Mesendoderm (in vitro differentiated cells): Measurements from ENCODE around the gene YIPF5.
A peak's percentile ranks its signal among the peaks of the same experiment; 100 is the strongest.

Source experiments
- DNase-seq: peaks from one replicate; pipeline ENCODE4 v3.0.0; 2013
- H2AK5ac ChIP-seq: 2 replicates; pipeline ENCODE4 v1.6.1; 2013; ENCODE audit warnings: low read length, inconsistent platforms
- H2BK120ac ChIP-seq: 2 replicates; pipeline ENCODE4 v1.6.1; 2013; ENCODE audit warnings: low read depth, mild to moderate bottlenecking, low read length, moderate library complexity, mixed read lengths
- H2BK15ac ChIP-seq: replicated peaks from 2 replicates; pipeline ENCODE4 v1.6.1; 2013; ENCODE audit warnings: low read depth, mild to moderate bottlenecking, moderate library complexity
- H2BK5ac ChIP-seq: 2 replicates; pipeline ENCODE4 v1.6.1; 2013; ENCODE audit warnings: low read length, inconsistent platforms
- H3K18ac ChIP-seq: 2 replicates; pipeline ENCODE4 v1.6.1; 2013; ENCODE audit warnings: mild to moderate bottlenecking, low read length, mixed read lengths
- H3K23ac ChIP-seq: one replicate; pipeline ENCODE4 v1.6.1; 2013; ENCODE audit warnings: low read length
- H3K27ac ChIP-seq: 2 replicates; pipeline ENCODE4 v1.5.1; 2013; ENCODE audit warnings: low read depth, mild to moderate bottlenecking, inconsistent platforms, low read length, moderate library complexity
- H3K27me3 ChIP-seq: 2 replicates; pipeline ENCODE4 v1.6.1; 2013; ENCODE audit warnings: low read length, control low read depth, mild to moderate bottlenecking, inconsistent platforms; ENCODE audit not compliant: insufficient read depth, poor library complexity
- H3K36me3 ChIP-seq: 2 replicates; pipeline ENCODE4 v1.6.1; 2013; ENCODE audit warnings: low read length, inconsistent platforms; ENCODE audit not compliant: control insufficient read depth, insufficient read depth
- H3K4ac ChIP-seq: one replicate; pipeline ENCODE4 v1.6.1; 2013; ENCODE audit warnings: low read depth, mild to moderate bottlenecking, low read length, moderate library complexity
- H3K4me1 ChIP-seq: 2 replicates; pipeline ENCODE4 v1.6.1; 2013; ENCODE audit warnings: low read depth, low read length, inconsistent platforms; ENCODE audit not compliant: control insufficient read depth
- H3K4me2 ChIP-seq: 2 replicates; pipeline ENCODE4 v1.6.1; 2013; ENCODE audit warnings: low read length
- H3K4me3 ChIP-seq: 2 replicates; pipeline ENCODE4 v1.5.1; 2013; ENCODE audit warnings: mild to moderate bottlenecking, low read length
- H3K56ac ChIP-seq: one replicate; pipeline ENCODE4 v1.6.1; 2013; ENCODE audit warnings: low read length
- H3K79me1 ChIP-seq: 2 replicates; pipeline ENCODE4 v1.6.1; 2013; ENCODE audit warnings: low read length, inconsistent platforms
- H3K79me2 ChIP-seq: 2 replicates; pipeline ENCODE4 v1.6.1; 2013; ENCODE audit warnings: mild to moderate bottlenecking, low read length; ENCODE audit not compliant: control insufficient read depth, insufficient read depth
- H3K9ac ChIP-seq: 2 replicates; pipeline ENCODE4 v1.6.1; 2013; ENCODE audit warnings: low read length, inconsistent platforms
- H4K5ac ChIP-seq: one replicate; pipeline ENCODE4 v1.6.1; 2013; ENCODE audit warnings: low read length
- H4K8ac ChIP-seq: one replicate; pipeline ENCODE4 v1.6.1; 2013; ENCODE audit warnings: low read depth, mild to moderate bottlenecking, control low read depth, low read length, moderate library complexity
- WGBS: extraction: QIAGEN DNeasy Blood & Tissue Kit; methylation state at CpG from one replicate; pipeline ENCODE4 v1.1.7; 2013; ENCODE audit warnings: low lambda C conversion rate, missing lambda C conversion rate; ENCODE audit not compliant: insufficient coverage; ENCODE audit errors: extremely low coverage; 5-methylcytosine and 5-hydroxymethylcytosine counted together

YIPF5 gene

DNA sequence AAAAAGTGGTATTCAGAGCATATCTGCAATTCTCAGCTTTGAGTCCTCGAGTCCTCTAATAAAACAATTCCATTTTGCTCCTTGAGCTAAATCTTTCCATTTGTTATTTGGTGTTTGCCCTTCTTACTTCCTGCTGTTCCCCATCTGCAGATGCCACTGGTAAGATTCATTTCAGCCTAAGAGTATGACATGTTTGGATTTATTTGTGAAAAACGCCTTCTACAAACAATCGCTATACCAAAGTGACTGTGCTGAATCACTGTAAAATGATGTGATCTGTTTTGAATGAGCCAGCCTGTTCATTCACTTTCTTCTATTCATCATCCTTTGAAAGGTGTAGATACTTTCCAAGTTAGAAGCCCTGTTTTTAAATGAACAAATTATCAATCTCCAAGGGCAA, 27.9 kb upstream of the YIPF5 start:
- Histone ChIP-seq H2BK15ac (no peak overlapping the region), H4K8ac (no peak overlapping the region), H3K23ac (no peak overlapping the region), H3K79me2 (no peaks in the 10 kb centered on the region), H2BK120ac (no peak overlapping the region), H2AK5ac (no peak overlapping the region), H3K4me3 (no peak overlapping the region), H3K27me3 (no peaks in the 10 kb centered on the region), H4K5ac (no peak overlapping the region), H3K36me3 (no peaks in the 10 kb centered on the region), H3K4me1 (no peaks in the 10 kb centered on the region), H3K4me2 (no peak overlapping the region), H3K56ac (no peak overlapping the region), H3K9ac (no peak overlapping the region), H3K4ac (no peak overlapping the region), H3K18ac (no peak overlapping the region), H3K79me1 (no peaks in the 10 kb centered on the region), H2BK5ac (no peak overlapping the region), H3K27ac (no peak overlapping the region)
- no CpG with 5 or more reads among the region's 3 CpGs for WGBS
- no peak for DNase-seq

DNA sequence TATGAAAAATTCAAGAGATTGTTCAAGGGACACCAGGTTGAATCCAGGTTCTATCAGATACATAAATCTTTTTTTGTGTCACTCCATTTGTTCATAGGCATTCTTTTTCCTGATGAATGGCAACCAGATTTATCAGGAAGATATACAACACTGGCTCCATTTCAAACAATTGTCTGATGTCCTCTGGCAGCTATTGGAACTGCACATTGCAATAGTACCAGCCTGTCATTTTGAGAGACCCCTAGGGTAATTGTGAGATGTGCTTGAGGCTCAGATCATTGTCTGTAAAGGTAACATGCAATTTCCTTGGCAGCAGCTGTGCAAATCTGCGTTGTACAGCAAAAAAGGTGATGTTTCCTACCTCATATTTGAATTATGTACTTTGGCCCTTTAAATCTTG, 26.2 kb upstream of the YIPF5 start:
- no CpG with 5 or more reads among the region's 1 CpG for WGBS
- H3K4me3 ChIP-seq = no peak overlapping the region
- no peak overlapping the region for H3K4me2 ChIP-seq
- H3K36me3 ChIP-seq = no peaks in the 10 kb centered on the region
- H3K79me1 ChIP-seq = no peaks in the 10 kb centered on the region
- H2BK15ac ChIP-seq = no peak overlapping the region
- no peak overlapping the region for H3K9ac ChIP-seq
- no peak overlapping the region for H2BK120ac ChIP-seq
- DNase-seq = no peak
- H3K4ac ChIP-seq = no peak overlapping the region
- no peak overlapping the region for H4K8ac ChIP-seq
- H3K79me2 ChIP-seq = no peaks in the 10 kb centered on the region
- no peak overlapping the region for H3K23ac ChIP-seq
- no peaks in the 10 kb centered on the region for H3K27me3 ChIP-seq
- no peak overlapping the region for H3K56ac ChIP-seq
- H4K5ac ChIP-seq = no peak overlapping the region
- H2AK5ac ChIP-seq = no peak overlapping the region
- no peaks in the 10 kb centered on the region for H3K4me1 ChIP-seq
- no peak overlapping the region for H3K18ac ChIP-seq
- no peak overlapping the region for H2BK5ac ChIP-seq
- no peak overlapping the region for H3K27ac ChIP-seq

DNA sequence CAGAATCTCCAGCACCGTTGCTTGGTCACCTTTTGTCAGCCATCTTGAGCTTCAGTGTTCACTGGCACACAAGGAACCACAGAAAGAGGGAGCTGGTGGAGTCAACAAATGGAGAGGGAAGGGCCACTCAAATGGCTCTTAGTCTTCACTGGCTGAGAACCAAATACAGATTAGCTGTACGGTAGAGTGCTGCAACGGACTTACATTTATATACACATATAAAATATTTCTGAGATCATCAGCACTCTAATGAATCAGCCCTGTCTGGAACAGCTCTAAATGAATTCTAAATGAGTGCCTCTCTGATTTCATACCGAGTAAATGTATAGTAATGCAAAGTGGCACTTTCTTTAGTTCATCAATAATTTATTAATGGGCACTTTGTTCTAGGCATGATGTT, 25.0 kb upstream of the YIPF5 start:
- Histone ChIP-seq H3K4ac (no peak overlapping the region), H2BK15ac (no peak overlapping the region), H3K4me2 (no peak overlapping the region), H2AK5ac (no peak overlapping the region), H4K8ac (no peak overlapping the region), H4K5ac (no peak overlapping the region), H2BK5ac (no peak overlapping the region), H3K79me1 (no peaks in the 10 kb centered on the region), H3K9ac (no peak overlapping the region), H3K18ac (no peak overlapping the region), H3K27ac (no peak overlapping the region), H3K56ac (no peak overlapping the region), H3K36me3 (no peaks in the 10 kb centered on the region), H3K27me3 (no peaks in the 10 kb centered on the region), H3K23ac (no peak overlapping the region), H3K79me2 (no peaks in the 10 kb centered on the region), H3K4me3 (no peak overlapping the region), H3K4me1 (no peaks in the 10 kb centered on the region), H2BK120ac (no peak overlapping the region)
- no CpG with 5 or more reads among the region's 4 CpGs for WGBS
- DNase-seq = no peak

DNA sequence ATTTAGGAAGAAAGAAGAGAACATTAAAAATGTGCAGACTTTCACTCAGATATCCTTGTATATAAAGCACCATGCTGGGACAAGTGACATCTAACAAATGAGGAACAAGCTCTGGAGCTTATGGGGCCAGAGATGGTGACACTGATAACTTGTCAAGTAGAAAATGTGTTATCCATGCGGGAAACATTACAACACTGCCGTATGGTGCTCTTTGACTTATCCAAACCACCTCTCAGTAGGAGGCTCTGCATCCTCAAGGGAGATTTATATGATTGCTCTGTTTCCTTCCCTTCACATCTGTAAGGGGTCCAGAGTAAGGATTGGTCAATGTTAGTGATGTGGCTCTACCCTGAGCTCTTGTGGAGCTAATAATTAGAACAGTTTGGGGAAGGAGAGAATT, 23.7 kb upstream of the YIPF5 start:
- no peak overlapping the region for H4K8ac ChIP-seq

DNA sequence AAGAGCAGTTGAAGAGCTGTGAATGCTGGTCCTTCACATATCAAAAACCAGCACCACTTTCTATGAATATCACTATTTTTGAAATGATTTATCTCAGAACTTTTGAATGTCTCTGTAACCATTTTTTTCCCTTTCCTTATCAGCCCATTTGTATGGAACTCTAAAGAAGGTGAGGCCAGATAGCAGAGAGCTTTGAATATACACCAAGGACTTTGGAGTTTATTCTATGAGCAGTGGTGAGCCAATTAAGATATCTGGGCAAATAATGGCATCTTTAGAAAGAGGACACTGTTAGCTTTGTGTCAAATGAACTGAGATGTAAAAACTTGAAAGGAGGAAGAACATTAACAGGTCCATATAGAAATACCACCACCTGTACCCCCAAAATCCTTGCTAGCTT, 22.2 kb upstream of the YIPF5 start:
- no peak overlapping the region for H3K4ac ChIP-seq
- no peak overlapping the region for H3K4me3 ChIP-seq
- H4K8ac ChIP-seq = no peak overlapping the region
- no peak for DNase-seq
- H3K4me1 ChIP-seq = no peaks in the 10 kb centered on the region
- no peaks in the 10 kb centered on the region for H3K79me1 ChIP-seq
- no peak overlapping the region for H3K4me2 ChIP-seq
- H3K56ac ChIP-seq = no peak overlapping the region
- no peak overlapping the region for H2BK5ac ChIP-seq
- no peak overlapping the region for H3K9ac ChIP-seq
- H2BK120ac ChIP-seq = no peak overlapping the region
- H3K23ac ChIP-seq = no peak overlapping the region
- no peak overlapping the region for H2BK15ac ChIP-seq
- no peaks in the 10 kb centered on the region for H3K36me3 ChIP-seq
- no peak overlapping the region for H4K5ac ChIP-seq
- no peaks in the 10 kb centered on the region for H3K27me3 ChIP-seq
- no peak overlapping the region for H2AK5ac ChIP-seq
- no peak overlapping the region for H3K27ac ChIP-seq
- no peaks in the 10 kb centered on the region for H3K79me2 ChIP-seq
- no peak overlapping the region for H3K18ac ChIP-seq

More for the DNA sequence above, 23.7 kb upstream of the YIPF5 start:
- Histone ChIP-seq H3K27ac (no peak overlapping the region), H3K36me3 (no peaks in the 10 kb centered on the region), H3K23ac (no peak overlapping the region), H3K27me3 (no peaks in the 10 kb centered on the region), H3K79me1 (no peaks in the 10 kb centered on the region), H2BK5ac (no peak overlapping the region), H3K56ac (no peak overlapping the region), H2AK5ac (no peak overlapping the region), H4K5ac (no peak overlapping the region), H3K4me1 (no peaks in the 10 kb centered on the region), H3K4me2 (no peak overlapping the region), H3K9ac (no peak overlapping the region), H3K79me2 (no peaks in the 10 kb centered on the region), H3K4me3 (no peak overlapping the region), H2BK120ac (no peak overlapping the region), H3K4ac (no peak overlapping the region), H2BK15ac (no peak overlapping the region), H3K18ac (no peak overlapping the region)
- WGBS = no CpG with 5 or more reads among the region's 2 CpGs
- DNase-seq = peak; percentile 33

DNA sequence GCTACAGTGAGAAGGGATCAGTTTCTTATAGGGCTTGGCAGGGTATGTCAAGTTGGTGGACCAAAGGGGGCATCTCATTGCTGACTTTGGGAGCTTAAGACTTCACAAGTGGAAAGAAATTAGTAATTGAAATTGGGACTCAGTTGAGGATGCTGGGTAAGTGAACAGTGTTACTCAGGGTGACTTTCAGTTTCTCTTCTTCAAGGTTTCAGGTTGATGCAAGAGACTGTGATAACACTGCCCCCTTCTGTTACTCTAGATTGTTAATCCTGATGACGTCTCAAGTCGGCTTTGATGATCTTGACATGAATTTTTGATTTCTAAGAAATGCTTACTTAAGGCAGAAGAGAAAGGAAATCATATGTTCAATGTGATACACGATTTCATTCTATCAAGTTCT, 21.5 kb upstream of the YIPF5 start:
- no peak overlapping the region for H3K27ac ChIP-seq
- DNase-seq = peak; percentile 82
- H3K56ac ChIP-seq = no peak overlapping the region
- no peak overlapping the region for H2BK120ac ChIP-seq
- H3K23ac ChIP-seq = no peak overlapping the region
- H3K18ac ChIP-seq = no peak overlapping the region
- no peak overlapping the region for H3K4me3 ChIP-seq
- no peaks in the 10 kb centered on the region for H3K79me1 ChIP-seq
- H3K79me2 ChIP-seq = no peaks in the 10 kb centered on the region
- H2BK15ac ChIP-seq = no peak overlapping the region
- H3K27me3 ChIP-seq = no peaks in the 10 kb centered on the region
- no CpG with 5 or more reads among the region's 3 CpGs for WGBS
- H3K4me2 ChIP-seq = no peak overlapping the region
- no peak overlapping the region for H2BK5ac ChIP-seq
- H3K4me1 ChIP-seq = no peaks in the 10 kb centered on the region
- H4K5ac ChIP-seq = no peak overlapping the region
- no peak overlapping the region for H4K8ac ChIP-seq
- H3K36me3 ChIP-seq = no peaks in the 10 kb centered on the region
- no peak overlapping the region for H3K9ac ChIP-seq
- no peak overlapping the region for H3K4ac ChIP-seq
- no peak overlapping the region for H2AK5ac ChIP-seq
